SIG-M5 treated with dmso at 0.1 percent for 504 hours (cell line): ENCODE data around the gene PIK3CA.
"Not testable (repeated sequence)": the region's sequence is repeated elsewhere in the genome, so short reads cannot be mapped to it uniquely, and the experiment has no call there.

Experiments
- DNase-seq: peaks from one replicate; lab custom pipeline; 2025; ENCODE audit not compliant: unreplicated experiment; lab: John Stamatoyannopoulos, UW

The PIK3CA gene

GRCh38 chr3:179147873-179148615 lies at the start of gene PIK3CA:
Gene PIK3CA, plus strand, starts transcription at chr3:179148357. Its CDS starts 50,469 bp downstream, at chr3:179198826.
- DNase-seq, result peak; percentile 100

GRCh38 chr3:179098388-179099077 lies 49.6 kb upstream of the PIK3CA start:
- DNase-seq, result no peak

- DNase-seq, result no peak
Observed at GRCh38 chr3:179100652-179101051, 47.5 kb upstream of the PIK3CA start.

- no peak for DNase-seq
Observed at GRCh38 chr3:179105881-179106280, 42.3 kb upstream of the PIK3CA start.

DNA sequence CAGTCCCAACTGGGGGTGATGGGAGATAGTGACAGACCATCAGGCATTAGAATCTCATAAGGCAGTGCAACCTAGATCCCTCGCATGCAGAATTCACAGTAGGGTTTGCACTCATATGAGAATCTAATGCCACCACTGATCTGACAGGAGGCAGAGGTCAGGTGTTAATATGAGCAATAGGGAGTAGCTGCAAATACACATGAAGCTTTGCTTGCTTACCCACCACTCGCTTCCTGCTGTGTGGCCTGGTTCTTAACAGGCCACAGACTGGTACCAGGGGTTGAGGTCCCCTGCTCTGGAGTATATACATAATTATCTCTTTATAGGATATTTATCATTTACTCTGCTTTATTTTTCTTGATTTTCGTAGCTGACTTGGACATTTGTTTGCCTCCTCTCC lies 40.5 kb upstream of the PIK3CA start:
- DNase-seq, result no peak

DNA sequence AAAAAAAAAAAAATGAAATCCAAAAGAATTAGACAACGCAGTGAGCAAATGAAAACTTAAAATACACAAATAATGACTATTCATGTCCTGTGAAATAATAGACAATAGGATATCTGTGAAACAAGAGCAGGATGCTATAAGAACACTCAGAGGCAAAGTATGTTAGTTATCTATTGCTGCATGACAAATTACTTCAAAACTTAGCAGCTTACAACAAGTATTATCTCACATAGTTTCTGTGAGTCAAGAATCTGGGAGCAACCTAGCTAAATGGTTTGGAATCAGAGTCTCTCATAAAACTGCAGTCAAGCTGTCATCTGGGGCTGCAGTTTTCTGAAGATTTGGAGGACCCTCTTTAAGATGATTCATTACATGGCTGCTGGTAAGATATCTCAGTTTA lies 40.1 kb upstream of the PIK3CA start:
- no peak for DNase-seq

- DNase-seq, result no peak
Observed at GRCh38 chr3:179113903-179114302, 34.3 kb upstream of the PIK3CA start.

- not testable (repeated sequence) for DNase-seq
Observed at GRCh38 chr3:179115444-179115843, 32.7 kb upstream of the PIK3CA start.

DNA sequence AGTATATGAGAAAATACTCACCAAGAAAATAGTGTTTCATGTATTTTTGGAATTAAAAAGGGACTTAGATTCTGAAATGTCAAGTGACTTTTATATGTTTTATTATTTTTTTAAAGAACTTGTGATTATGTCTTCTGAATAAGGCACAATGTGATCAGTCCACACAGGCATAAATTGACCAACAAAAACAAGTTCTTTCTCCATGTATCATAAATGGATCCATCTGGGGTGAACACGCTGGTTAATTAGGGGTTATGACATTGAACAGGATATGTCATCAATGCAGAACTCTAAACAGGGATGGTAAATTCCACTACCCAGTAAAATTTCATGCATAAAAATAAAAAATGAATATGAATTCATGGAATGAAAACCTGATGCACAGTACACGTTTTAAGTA lies 31.3 kb upstream of the PIK3CA start:
- no peak for DNase-seq

- not testable (repeated sequence) for DNase-seq
Observed at GRCh38 chr3:179132191-179132890, 15.8 kb upstream of the PIK3CA start.

GRCh38 chr3:179133575-179133974 lies 14.6 kb upstream of the PIK3CA start:
- DNase-seq, result peak; percentile 40

DNA sequence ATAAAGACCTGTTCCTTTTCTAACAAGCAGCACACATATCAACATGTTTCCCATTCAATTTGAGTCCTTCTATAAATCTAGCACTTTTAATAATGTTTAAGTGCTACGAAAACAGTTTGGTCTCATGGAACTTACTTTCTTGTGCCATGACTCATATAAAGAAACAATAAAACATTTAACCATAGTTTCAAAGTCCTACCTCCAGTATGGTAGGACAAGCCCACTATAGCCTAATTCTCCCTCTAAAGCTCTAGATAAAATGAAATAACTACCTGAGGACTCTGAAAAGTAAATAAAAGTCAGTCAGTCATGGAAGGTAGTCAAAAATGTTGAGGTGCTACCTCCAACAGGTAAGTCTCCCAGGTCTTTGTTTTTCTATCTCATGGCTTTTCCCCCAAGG lies 12.0 kb upstream of the PIK3CA start:
- no peak for DNase-seq

- DNase-seq, result no peak
Observed at GRCh38 chr3:179141890-179142289, 6.3 kb upstream of the PIK3CA start.

DNA sequence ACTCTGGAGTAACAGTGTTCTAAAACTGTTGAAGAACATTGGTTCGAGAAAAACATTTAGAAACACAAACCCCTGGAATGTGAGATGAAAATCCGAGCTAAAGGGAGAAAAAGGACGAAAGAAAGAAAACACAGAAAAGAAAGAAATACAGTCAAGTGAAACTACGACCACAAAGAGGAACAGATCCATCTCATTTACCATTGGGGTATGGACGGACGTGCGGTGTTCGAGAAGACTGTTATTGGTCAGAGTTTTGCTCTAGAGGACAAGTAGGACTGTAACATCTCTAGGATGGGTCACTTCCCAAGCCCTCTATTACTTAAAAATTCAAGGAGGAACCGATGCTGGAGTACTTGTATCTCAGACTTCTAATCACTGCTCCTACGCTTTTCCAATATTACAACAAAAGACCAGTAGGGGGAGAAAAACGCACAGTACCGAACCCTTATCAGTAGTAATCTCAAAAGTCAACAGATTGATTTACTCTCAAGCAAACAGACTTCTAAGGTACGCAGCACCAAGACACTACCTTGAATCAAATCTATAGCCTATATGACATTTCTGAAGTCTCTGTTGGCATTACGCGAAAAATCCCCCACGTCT lies 1.1 kb upstream of the PIK3CA start:
- peak; percentile 86 for DNase-seq

- DNase-seq, result no peak
Observed at GRCh38 chr3:179147514-179147872, 664 bp upstream of the PIK3CA start.

- peak; percentile 59 for DNase-seq
Observed at GRCh38 chr3:179148616-179149405, 654 bp downstream of the PIK3CA start.

- DNase-seq, result peak; percentile 44
Observed at GRCh38 chr3:179149406-179149867, 1.3 kb downstream of the PIK3CA start.

DNA sequence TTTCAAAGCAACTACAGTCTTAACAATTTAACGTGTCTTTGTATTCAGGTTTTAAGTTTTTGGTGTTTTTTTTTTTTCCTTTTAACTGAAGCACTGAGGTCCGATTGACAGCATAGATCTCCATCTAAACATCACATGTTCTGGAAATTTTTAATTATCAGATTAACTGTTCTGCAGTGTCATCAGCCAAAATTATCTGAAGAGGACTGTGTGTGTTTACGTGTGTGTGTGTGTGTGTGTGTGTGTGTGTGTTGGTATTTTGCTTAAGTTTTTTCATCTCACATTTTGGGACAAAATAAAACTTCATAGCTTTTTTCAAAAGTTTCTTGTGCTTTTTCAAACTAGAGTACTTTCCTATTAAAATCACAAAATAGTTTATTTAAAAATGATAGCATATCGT lies 1.8 kb downstream of the PIK3CA start:
- no peak for DNase-seq

DNA sequence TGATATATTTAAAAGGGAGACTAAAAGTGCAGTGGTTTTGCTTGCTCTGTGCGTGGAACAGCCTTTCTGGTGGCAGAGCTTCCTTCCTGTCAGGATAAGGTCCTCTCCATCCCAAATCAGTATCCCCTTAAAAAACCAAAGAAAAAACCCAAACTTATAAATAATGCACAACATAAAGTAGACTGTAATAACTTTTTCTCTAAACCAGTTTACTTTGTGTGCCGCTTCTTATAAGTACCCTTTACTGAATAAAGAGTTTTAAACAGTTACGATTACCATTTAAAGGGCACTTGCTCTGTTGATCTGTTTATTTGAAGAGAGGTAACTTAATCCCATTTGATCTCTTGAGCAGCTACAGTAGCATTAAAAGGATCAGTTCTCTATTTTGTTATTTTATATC lies 2.5 kb downstream of the PIK3CA start:
- no peak for DNase-seq

DNA sequence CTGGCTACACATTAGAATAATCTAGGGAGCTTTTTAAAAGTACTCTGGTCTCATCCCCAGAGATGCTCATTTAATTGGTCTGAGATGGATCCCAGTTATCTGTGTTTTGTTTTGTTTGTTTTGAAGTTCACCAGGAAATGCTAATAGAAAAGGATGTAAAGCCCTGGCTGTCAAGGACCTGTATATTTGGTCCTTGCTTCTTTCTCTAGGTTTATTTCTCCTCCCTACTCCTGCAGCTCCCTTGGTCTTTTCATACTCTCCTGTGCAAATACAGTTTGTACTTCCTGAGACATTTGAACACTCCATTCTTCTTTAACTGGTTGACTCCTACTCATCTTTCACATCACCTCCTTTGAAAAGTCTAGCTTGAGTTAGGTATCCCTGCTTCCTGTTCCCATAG lies 3.3 kb downstream of the PIK3CA start:
- no peak for DNase-seq

DNA sequence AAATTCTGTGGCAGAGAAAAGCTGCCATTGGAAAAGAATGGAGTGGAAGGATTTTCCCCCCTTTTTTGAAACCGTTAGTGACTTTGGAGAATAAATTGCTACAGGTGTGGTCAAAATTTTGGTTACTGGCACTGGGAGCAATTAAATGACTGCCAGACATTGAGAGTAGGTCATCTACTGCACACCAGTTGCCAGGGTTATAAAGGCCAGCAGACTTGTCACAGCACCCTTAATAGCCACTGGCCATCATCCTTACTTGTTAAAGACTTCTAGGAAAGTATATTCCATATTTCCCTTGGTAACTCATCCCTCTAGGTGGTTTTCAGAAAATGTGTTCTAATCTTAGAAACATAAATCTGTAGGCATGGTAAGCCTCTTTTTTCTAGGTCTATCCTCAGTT lies 8.0 kb downstream of the PIK3CA start:
- no peak for DNase-seq
